Stimulated activated memory B cell treated with anti-CD40 and anti-IgM and Interleukin-4, amounts not matched to agents 10 μg/mL and 1 μg/mL and 100 μg/mL, for 72 hours (primary cell): ENCODE data around the gene NUP35.
A peak's percentile ranks its signal among the peaks of the same experiment; 100 is the strongest.

Experiments
- ATAC-seq: fragments of 150-1000 bp; cut with Tn5 transposase; 2 replicates; pipeline ENCODE4 v1.10.0; 2021
- H3K27ac Mint-ChIP-seq: one replicate; pipeline ENCODE4 v1.8.0; 2022; ENCODE audit warnings: mild to moderate bottlenecking, mixed read lengths
- H3K27me3 Mint-ChIP-seq: one replicate; pipeline ENCODE4 v1.8.0; 2022; ENCODE audit warnings: mixed read lengths
- H3K36me3 Mint-ChIP-seq: one replicate; pipeline ENCODE4 v1.8.0; 2022; ENCODE audit warnings: mixed read lengths
- H3K4me1 Mint-ChIP-seq: one replicate; pipeline ENCODE4 v1.8.0; 2022; ENCODE audit warnings: mixed read lengths
- H3K4me3 Mint-ChIP-seq: one replicate; pipeline ENCODE4 v1.8.0; 2022; ENCODE audit warnings: mild to moderate bottlenecking, moderate library complexity, mixed read lengths
- H3K9me3 Mint-ChIP-seq: one replicate; pipeline ENCODE4 v1.8.0; 2022; ENCODE audit warnings: mixed read lengths

The NUP35 gene, protein sequence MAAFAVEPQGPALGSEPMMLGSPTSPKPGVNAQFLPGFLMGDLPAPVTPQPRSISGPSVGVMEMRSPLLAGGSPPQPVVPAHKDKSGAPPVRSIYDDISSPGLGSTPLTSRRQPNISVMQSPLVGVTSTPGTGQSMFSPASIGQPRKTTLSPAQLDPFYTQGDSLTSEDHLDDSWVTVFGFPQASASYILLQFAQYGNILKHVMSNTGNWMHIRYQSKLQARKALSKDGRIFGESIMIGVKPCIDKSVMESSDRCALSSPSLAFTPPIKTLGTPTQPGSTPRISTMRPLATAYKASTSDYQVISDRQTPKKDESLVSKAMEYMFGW

DNA sequence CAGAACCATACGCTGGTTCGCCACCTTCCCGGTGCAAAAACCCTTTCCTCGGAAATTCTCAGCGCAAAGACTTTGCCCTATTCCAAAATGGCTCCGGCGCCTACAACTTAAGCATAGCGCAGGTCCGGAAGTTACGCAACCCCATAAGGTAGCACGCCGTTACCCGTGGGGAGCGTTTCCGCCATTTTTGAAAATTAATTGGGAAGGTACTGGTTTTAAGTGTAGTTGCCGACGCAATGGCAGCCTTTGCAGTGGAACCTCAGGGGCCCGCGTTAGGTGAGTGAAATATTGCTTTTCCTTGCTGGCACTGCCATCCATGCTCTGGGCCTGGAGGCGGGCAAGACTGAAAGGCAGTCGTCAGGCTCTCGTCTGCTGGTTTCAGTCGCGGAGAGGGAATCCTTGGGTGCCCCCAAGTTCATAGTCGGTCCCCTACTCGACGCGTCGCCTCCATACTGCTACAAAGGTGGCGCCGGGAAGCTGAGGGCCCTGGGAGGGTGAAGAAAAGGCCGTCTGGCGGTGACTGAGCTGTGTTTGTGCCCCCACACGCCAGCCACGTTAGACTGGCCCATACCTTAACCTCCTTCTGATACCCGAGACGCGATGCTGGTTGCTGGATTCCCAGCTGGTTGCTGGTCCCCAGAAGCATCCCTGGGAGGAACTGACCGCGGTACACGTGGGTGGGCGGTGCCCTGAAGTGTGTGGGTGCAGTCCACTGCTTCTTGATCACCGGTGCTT, at the start of gene NUP35:
NUP35 (plus strand) TSS at position 222 of the 735 bp plus-strand sequence; CDS start at position 237, 15 bp downstream.
- Mint-ChIP-seq H3K36me3 (peaks cover 12% of the 10 kb centered on the region), H3K27ac (peak within 1 kb of the TSS; percentile 93), H3K27me3 (peaks cover 20% of the 10 kb centered on the region), H3K9me3 (no peaks in the 10 kb centered on the region), H3K4me3 (peak within 1 kb of the TSS; percentile 96), H3K4me1 (peaks cover 31% of the 10 kb centered on the region)
- ATAC-seq: peak; percentile 98

DNA sequence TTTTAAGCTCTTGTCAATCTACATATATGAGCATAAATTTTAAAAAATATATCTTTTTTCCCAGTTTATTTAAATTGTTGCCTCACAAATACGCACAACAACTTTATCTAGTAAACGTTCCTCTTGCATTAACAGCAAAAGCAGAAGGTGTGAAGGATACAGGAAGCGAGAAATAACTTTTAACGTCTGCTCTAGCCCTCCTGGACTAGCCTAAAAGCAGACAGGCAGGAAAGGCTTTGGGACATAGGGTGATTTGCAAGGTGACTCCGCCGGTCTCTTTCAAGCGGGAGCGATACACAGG, 46.1 kb upstream of the NUP35 start:
- H3K4me3 Mint-ChIP-seq: peak overlapping the region; percentile 94
- no peaks in the 10 kb centered on the region for H3K9me3 Mint-ChIP-seq
- H3K36me3 Mint-ChIP-seq: no peaks in the 10 kb centered on the region
- no peaks in the 10 kb centered on the region for H3K27me3 Mint-ChIP-seq
- ATAC-seq: peak; percentile 47
- H3K27ac Mint-ChIP-seq: peak overlapping the region; percentile 82
- H3K4me1 Mint-ChIP-seq: peaks cover 6% of the 10 kb centered on the region

DNA sequence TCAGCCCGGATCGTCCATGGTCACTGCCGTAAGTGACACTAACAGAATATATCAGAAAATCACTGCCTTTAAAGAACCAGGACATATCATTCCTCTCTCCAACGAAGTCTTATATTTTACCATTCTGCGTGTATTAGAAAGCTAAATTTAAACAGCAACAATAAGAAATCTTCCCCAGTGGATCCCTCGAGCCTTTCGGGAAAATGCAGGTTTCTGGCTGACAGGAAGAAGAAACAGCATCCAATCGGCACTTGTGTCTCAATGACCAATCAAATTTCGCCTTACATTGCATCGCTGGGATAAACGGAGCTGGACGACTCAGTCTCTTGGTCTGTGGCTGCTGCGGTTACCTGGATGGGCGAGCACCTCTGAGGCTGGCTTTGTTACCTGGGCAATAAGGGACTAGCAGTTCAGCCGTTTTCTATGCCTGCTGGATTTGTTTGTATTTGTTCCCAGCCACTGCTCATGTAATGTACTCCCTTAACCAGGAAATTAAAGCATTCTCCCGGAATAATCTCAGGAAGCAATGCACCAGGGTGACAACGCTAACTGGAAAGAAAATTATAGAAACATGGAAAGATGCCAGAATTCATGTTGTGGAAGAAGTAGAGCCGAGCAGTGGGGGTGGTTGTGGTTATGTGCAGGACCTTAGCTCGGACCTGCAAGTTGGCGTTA, 45.6 kb upstream of the NUP35 start, which contains the start of gene DUSP19:
DUSP19 (plus strand) TSS at position 284 of the 675 bp plus-strand sequence; CDS start at position 471, 187 bp downstream.
- Mint-ChIP-seq H3K4me3 (peak within 1 kb of the TSS; percentile 94), H3K36me3 (no peaks in the 10 kb centered on the region), H3K9me3 (no peaks in the 10 kb centered on the region), H3K4me1 (peaks cover 6% of the 10 kb centered on the region), H3K27ac (peak within 1 kb of the TSS; percentile 82), H3K27me3 (no peaks in the 10 kb centered on the region)
- ATAC-seq: peak; percentile 84

DNA sequence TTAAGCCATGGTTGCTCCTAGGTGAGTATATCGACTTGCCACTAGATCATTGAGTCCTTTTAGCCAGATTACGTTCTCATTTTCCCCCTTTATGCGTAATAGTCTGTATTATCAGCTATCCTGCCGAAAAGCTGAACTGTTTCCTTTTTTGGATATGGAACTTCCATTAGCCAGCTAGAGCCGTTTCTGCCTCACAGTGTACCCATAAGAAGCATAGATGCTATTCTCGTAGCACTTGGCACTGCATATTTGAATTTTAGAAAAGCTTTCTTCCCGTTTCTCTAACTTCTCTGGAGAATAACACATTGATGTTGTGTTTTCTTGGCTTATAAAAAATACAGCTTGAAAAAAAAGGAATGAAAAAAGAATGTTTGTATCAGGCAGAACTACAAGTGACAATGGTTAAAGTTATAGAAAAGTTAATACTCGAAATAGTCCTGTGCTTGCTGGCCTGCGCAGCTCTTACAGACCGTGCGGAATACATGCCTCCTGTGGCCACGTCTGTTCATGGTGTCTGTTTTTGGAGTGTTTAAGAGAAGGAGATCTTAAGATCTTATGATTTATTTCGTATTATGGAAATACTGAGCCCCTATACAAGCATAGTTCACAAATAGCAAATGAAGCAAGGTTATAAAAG, 45.0 kb upstream of the NUP35 start:
- H3K9me3 Mint-ChIP-seq: no peaks in the 10 kb centered on the region
- peak overlapping the region; percentile 94 for H3K4me3 Mint-ChIP-seq
- peaks cover 6% of the 10 kb centered on the region for H3K4me1 Mint-ChIP-seq
- H3K36me3 Mint-ChIP-seq: no peaks in the 10 kb centered on the region
- peak overlapping the region; percentile 82 for H3K27ac Mint-ChIP-seq
- peak; percentile 5 for ATAC-seq
- no peaks in the 10 kb centered on the region for H3K27me3 Mint-ChIP-seq

DNA sequence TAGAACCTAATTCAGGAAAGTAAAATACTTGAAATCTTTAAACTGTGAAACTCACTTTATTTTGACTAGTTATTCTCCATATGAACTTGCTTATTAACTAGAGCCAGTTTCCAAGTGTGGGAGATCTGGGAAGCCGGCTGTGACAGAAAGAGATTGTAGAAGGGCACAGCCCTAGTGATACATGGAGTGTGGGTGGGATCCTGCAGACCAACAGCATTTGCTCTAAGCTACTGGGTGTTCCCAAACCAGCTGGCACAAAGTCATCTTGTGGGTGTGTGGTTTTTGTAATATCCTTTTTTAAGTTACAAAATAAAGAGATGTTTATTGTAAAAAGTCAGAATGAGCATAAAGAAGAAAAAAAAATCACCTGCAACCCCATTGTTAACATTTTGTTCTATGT, 42.3 kb upstream of the NUP35 start:
- no peaks in the 10 kb centered on the region for H3K27me3 Mint-ChIP-seq
- no peak for ATAC-seq
- H3K4me1 Mint-ChIP-seq: peaks cover 6% of the 10 kb centered on the region
- no peak overlapping the region for H3K4me3 Mint-ChIP-seq
- H3K9me3 Mint-ChIP-seq: no peaks in the 10 kb centered on the region
- no peak overlapping the region for H3K27ac Mint-ChIP-seq
- H3K36me3 Mint-ChIP-seq: no peaks in the 10 kb centered on the region

DNA sequence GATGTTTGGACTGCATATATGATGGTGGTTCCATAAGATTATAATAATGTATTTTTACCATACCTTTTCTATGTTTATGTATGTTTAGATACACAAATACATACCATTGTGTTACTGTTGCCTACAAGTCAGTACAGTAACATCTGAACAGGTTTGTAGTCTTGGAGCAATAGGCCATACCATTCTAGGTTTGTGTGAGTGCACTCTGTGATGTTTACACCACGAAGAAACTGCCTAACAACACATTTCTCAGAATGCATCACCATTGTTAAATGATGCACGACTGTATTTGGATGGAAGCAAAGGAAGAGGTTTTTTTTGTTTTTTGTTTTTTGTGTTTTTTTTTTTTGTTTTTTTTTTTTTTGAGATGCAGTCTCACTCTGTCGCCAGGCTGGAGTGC, 36.2 kb upstream of the NUP35 start:
- no peak for ATAC-seq
- H3K4me1 Mint-ChIP-seq: no peaks in the 10 kb centered on the region
- no peak overlapping the region for H3K27ac Mint-ChIP-seq
- H3K9me3 Mint-ChIP-seq: no peaks in the 10 kb centered on the region
- H3K36me3 Mint-ChIP-seq: peaks cover 5% of the 10 kb centered on the region
- no peak overlapping the region for H3K4me3 Mint-ChIP-seq
- H3K27me3 Mint-ChIP-seq: no peaks in the 10 kb centered on the region

DNA sequence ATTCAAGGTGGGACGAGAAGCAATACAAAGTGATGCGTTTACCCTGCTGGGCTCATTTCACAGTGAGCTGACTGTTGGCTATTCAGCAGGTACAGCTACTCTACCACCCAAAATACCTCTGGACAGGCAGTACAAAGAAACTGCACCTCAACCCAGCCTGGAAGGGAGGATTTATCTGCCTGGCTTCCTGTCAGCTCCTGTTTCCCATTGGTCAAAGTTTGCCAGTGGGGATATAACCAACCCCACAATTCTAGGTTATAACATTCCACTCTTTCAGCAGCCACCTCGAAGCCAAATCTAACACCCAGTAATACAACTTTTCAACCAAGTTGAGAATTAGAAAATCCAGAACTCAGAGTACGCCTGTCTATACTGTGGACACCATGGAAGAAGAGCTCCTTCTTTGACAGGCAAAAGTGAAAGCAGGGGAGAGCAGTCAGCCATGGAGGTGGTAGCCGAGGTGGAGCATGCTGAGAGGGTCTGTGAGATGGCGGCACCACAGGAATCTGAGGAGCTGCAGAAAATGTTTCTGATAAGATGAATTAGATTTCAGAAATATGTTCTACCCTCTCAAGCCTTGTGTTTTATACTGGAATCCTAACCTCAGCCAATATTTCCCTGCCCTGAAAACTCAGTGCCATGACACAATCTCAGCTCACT, 34.9 kb upstream of the NUP35 start:
- peak; percentile 76 for ATAC-seq

DNA sequence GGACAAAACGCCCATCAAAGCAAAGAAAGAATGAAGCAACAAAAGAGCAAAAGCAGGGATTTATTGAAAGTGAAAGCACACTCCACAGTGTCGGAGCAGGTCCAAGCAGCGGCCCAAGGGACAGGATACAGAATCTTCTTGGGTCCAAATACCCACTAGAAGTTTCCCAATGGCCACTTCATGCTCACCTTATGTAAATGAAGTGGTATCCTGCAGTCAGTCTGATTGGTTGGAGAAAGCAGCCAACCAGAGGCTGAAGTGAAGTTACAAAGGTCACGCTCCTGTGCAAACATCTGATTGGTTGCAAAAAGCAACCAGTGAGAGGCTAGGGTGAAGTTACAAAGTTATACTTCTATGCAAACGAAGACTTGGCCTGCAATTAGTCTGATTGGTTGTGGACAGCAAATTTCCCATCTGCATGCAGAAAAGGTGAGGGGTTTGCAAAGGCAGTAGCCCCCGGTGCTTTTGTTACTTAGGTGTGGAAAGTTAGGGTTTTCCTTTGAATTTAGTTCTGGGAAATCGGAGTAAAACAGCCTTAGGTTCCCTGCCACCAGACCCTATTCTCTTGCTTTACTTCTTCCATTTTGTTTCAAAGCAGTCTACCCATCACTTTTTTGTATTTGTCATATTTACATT, 32.8 kb upstream of the NUP35 start:
- Mint-ChIP-seq H3K27ac (no peak overlapping the region), H3K9me3 (no peaks in the 10 kb centered on the region), H3K4me1 (no peaks in the 10 kb centered on the region), H3K4me3 (no peak overlapping the region), H3K27me3 (no peaks in the 10 kb centered on the region), H3K36me3 (peaks cover 5% of the 10 kb centered on the region)
- ATAC-seq: no peak

More for the DNA sequence above, 34.9 kb upstream of the NUP35 start:
- Mint-ChIP-seq H3K27ac (peak overlapping the region; percentile 47), H3K9me3 (no peaks in the 10 kb centered on the region), H3K36me3 (peaks cover 5% of the 10 kb centered on the region), H3K27me3 (no peaks in the 10 kb centered on the region), H3K4me3 (peak overlapping the region; percentile 71), H3K4me1 (no peaks in the 10 kb centered on the region)

DNA sequence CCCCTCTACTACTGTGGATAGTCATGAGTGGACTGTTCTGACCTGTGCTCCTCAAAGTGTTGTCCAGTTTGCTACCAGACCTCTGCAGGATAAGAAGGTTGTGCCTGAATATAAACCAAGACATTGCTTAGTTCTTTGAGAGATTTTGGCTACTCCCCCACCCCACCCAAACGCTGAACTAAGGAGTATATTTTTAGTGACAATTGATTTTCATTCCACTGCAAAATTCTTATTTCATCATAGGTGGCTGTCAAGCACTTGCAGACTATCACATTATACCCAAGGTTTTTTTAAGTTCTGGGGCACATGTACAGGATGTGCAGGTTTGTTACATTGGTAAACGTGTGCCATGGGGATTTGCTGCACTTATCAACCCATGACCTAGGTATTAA, 32.3 kb upstream of the NUP35 start:
- no peaks in the 10 kb centered on the region for H3K27me3 Mint-ChIP-seq
- H3K4me3 Mint-ChIP-seq: no peak overlapping the region
- no peaks in the 10 kb centered on the region for H3K4me1 Mint-ChIP-seq
- H3K27ac Mint-ChIP-seq: no peak overlapping the region
- no peak for ATAC-seq
- no peaks in the 10 kb centered on the region for H3K9me3 Mint-ChIP-seq
- peaks cover 5% of the 10 kb centered on the region for H3K36me3 Mint-ChIP-seq

DNA sequence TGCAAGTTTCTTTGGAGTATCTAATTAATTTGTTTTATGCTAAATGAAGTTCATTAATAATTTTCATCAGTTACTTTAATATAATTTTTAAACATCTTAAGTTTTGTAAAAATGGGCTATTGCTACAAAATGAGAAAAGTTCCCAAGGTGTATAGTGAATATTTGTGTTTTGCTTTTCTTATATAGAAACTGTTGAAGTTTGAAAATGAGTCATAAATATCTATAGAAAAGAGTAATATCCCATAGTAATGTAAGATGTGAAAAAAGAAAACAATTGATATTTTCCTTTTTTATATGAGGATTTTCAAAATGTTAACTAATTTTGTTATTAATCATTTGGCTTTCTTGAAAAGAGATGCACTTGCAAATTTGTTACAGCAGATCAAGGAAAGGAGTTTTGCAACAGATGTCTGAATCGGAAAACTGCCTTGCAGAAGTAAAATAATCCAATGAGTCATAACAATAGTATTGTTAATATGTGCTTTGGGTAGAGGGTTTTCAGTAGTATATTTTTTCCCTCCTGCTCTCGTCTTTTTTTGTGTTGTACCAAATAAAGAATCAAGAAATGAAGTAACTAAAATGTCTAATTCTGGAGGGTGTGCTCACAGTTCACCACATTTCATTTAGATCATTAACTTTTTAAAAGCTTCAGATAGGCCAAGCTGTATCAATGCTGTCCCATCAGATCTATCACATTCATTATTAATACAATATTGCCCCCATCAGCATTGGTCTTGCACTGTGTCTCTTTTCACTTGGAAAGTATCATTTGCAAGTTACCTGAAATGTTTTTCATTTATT, 30.2 kb upstream of the NUP35 start:
- Mint-ChIP-seq H3K27me3 (no peaks in the 10 kb centered on the region), H3K36me3 (no peaks in the 10 kb centered on the region), H3K27ac (no peak overlapping the region), H3K9me3 (no peaks in the 10 kb centered on the region), H3K4me1 (no peaks in the 10 kb centered on the region), H3K4me3 (no peak overlapping the region)
- ATAC-seq: peak; percentile 60

DNA sequence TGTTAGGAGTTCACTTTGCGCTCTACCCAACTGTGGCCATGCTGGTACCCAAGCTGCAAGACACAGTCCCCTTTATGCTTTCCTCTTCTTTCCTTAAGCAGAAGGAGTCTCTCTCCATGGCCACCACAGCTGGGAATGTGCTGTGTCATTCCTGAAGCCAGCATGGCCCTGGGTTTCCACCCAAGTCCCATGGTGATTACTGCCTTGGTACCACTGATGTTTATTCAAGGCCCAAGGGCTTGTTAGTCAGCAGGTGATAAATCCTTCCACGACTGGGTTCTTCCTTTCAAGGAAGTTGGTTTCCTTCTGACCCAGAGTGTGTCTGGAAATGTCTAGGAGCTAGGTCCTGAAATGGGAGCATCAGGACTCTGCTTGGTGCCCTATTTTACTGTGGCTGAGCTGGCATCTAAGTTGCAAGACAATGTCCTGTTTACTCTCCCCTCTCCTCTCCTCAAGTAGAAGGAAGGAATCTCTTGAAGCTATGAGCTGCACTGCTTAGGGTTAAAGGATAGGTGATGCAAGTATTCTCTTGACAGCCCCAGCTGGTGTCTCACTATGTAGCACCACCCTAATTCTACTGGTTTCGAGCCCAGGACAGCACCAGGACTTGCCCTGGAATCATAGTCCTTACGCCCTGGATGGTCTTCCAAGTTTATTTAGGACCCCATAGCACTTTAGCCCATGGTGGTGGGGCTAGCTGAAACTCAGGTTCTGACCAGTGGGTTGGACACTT, 18.7 kb upstream of the NUP35 start:
- H3K4me3 Mint-ChIP-seq: no peak overlapping the region
- H3K9me3 Mint-ChIP-seq: no peaks in the 10 kb centered on the region
- ATAC-seq: no peak
- no peak overlapping the region for H3K27ac Mint-ChIP-seq
- H3K27me3 Mint-ChIP-seq: peaks cover 14% of the 10 kb centered on the region
- no peaks in the 10 kb centered on the region for H3K4me1 Mint-ChIP-seq
- H3K36me3 Mint-ChIP-seq: no peaks in the 10 kb centered on the region

DNA sequence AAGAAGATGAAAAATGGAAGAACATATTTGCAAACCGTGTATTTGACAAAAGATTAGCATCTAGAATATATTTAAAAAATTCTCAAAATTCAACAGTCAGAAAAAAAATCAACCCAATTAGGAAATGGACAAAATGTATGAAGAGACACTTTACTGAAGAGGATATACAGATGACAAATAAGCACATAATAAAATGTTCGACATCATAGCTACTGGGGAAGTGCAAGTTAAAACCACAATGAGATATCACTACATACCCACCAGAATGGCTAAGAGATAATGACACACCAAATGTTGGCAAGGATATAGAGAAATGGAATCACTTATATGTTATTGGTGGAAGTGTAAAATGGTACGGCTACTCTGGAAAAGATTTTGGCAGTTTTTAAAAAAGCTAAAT, 11.7 kb upstream of the NUP35 start:
- no peak overlapping the region for H3K4me3 Mint-ChIP-seq
- H3K36me3 Mint-ChIP-seq: no peaks in the 10 kb centered on the region
- H3K27ac Mint-ChIP-seq: no peak overlapping the region
- H3K27me3 Mint-ChIP-seq: peaks cover 22% of the 10 kb centered on the region
- H3K9me3 Mint-ChIP-seq: no peaks in the 10 kb centered on the region
- H3K4me1 Mint-ChIP-seq: no peaks in the 10 kb centered on the region
- ATAC-seq: no peak

DNA sequence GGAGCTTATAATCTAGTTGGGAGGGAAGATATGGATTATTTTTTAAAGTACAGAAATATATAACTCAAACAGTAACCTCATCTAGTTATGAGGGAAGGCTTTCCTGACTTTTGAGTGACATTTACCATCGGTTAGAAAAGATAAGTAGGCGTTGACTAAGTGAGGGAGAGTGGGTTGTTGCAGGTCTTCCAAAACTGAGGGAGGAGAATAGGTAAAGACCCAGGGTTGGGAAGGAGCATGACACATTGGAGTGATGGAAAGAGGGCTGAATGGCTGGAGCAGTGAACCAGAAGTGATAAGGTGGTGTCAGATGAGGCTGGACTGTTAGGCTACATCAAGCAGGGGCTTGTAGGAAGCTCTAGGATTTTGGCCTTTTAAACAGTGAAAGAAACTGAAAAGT, 10.6 kb upstream of the NUP35 start:
- ATAC-seq: no peak
- Mint-ChIP-seq H3K4me3 (no peak overlapping the region), H3K4me1 (no peaks in the 10 kb centered on the region), H3K27me3 (peaks cover 24% of the 10 kb centered on the region), H3K36me3 (no peaks in the 10 kb centered on the region), H3K27ac (no peak overlapping the region), H3K9me3 (no peaks in the 10 kb centered on the region)
